Liver (tissue), 9 donors: ENCODE measurements around the gene NFATC2. TPM values are rescaled to one million over a fixed set of nuclear protein-coding genes. Genes with fewer than 3 reads are reported as not detected.

Experiments
- DNase-seq: peaks from one replicate; pipeline ENCODE4 v3.0.0-alpha.2; 2017; ENCODE audit warnings: low spot score
- H3K27ac ChIP-seq, 2 donors: one replicate each; pipeline ENCODE4 v1.7.0; 2013; ENCODE audit warnings: inconsistent platforms in 2 of 2, low read length in 2 of 2, control low read depth in 1 of 2, low read depth in 1 of 2, mild to moderate bottlenecking in 1 of 2
- H3K27me3 ChIP-seq, 4 donors: one replicate each; pipeline versions ENCODE4 v1.6.1 to v1.7.0; 2013; ENCODE audit warnings: low read length in 3 of 4, inconsistent platforms in 1 of 4, mild to moderate bottlenecking in 1 of 4, moderate library complexity in 1 of 4; ENCODE audit not compliant: control insufficient read depth in 4 of 4, insufficient read depth in 4 of 4
- H3K36me3 ChIP-seq, 4 donors: one replicate each; pipeline versions ENCODE4 v1.6.1 to v1.7.0; 2013; ENCODE audit warnings: low read length in 3 of 4, mild to moderate bottlenecking in 3 of 4, low read depth in 1 of 4, moderate library complexity in 1 of 4; ENCODE audit not compliant: control insufficient read depth in 4 of 4, insufficient read depth in 3 of 4
- H3K4me1 ChIP-seq, 4 donors: one replicate each; pipeline versions ENCODE4 v1.6.1 to v1.7.0; 2013; ENCODE audit warnings: low read length in 3 of 4, mild to moderate bottlenecking in 3 of 4, moderate library complexity in 1 of 4; ENCODE audit not compliant: control insufficient read depth in 4 of 4, insufficient read depth in 4 of 4
- H3K4me3 ChIP-seq, 3 donors: one replicate each; pipeline versions ENCODE4 v1.6.1 to v1.7.0; 2013; ENCODE audit warnings: low read length in 3 of 3, control low read depth in 1 of 3, low read depth in 1 of 3, mild to moderate bottlenecking in 1 of 3
- H3K9ac ChIP-seq, 2 donors: one replicate each; pipeline ENCODE4 v1.7.0; 2013; ENCODE audit warnings: low read length in 2 of 2, mild to moderate bottlenecking in 2 of 2, moderate library complexity in 2 of 2, control low read depth in 1 of 2, low read depth in 1 of 2
- H3K9me3 ChIP-seq, 4 donors: one replicate each; pipeline versions ENCODE4 v1.6.1 to v1.7.0; 2013; ENCODE audit warnings: low read length in 3 of 4; ENCODE audit not compliant: control insufficient read depth in 4 of 4
- CTCF ChIP-seq: fragments of 150-350 bp; IDR thresholded peaks from 2 replicates; pipeline ENCODE4 v1.5.1; 2017; ENCODE audit warnings: improper control_type of control experiment, low read depth, low read length; ENCODE audit not compliant: missing input control
- FOXA1 ChIP-seq: IDR thresholded peaks from 2 replicates; pipeline ENCODE4 v1.6.1; 2016; ENCODE audit warnings: antibody characterized with exemption
- FOXA2 ChIP-seq: IDR thresholded peaks from 2 replicates; pipeline ENCODE4 v1.6.1; 2016; ENCODE audit warnings: antibody characterized with exemption
- GABPA ChIP-seq, 2 donors: IDR thresholded peaks in 1 of 2; conservative IDR thresholded peaks in 1 of 2; 2 replicates each; pipeline ENCODE4 v1.6.1; 2016; ENCODE audit warnings: antibody characterized with exemption in 2 of 2, mild to moderate bottlenecking in 1 of 2, moderate library complexity in 1 of 2
- HNF4G ChIP-seq: IDR thresholded peaks from 2 replicates; pipeline ENCODE4 v1.6.1; 2016; ENCODE audit warnings: antibody characterized with exemption
- JUND ChIP-seq, 2 donors: IDR thresholded peaks; 2 replicates each; pipeline ENCODE4 v1.6.1; 2016; ENCODE audit warnings: antibody characterized with exemption in 2 of 2
- NR2F2 ChIP-seq: IDR thresholded peaks from 2 replicates; pipeline ENCODE4 v1.6.1; 2016; ENCODE audit warnings: antibody characterized with exemption
- RAD21 ChIP-seq, 2 donors: IDR thresholded peaks; 2 replicates each; pipeline ENCODE4 v1.6.1; 2016; ENCODE audit warnings: antibody characterized with exemption in 2 of 2, mild to moderate bottlenecking in 2 of 2
- REST ChIP-seq: IDR thresholded peaks from 2 replicates; pipeline ENCODE4 v1.6.1; 2016; ENCODE audit warnings: antibody characterized with exemption, mild to moderate bottlenecking
- RXRA ChIP-seq, 2 donors: IDR thresholded peaks; 2 replicates each; pipeline ENCODE4 v1.6.1; 2017 to 2018; ENCODE audit warnings: antibody characterized with exemption in 2 of 2, mild to moderate bottlenecking in 1 of 2
- SP1 ChIP-seq: IDR thresholded peaks from 2 replicates; pipeline ENCODE4 v1.6.1; 2018; ENCODE audit warnings: antibody characterized with exemption, mild to moderate bottlenecking
- TAF1 ChIP-seq: conservative IDR thresholded peaks from 2 replicates; pipeline ENCODE4 v1.6.1; 2016; ENCODE audit warnings: antibody characterized with exemption, mild to moderate bottlenecking
- WGBS: extraction: QIAGEN DNeasy Blood & Tissue Kit; methylation state at CpG from one replicate; pipeline ENCODE4 v1.1.7; 2013; 5-methylcytosine and 5-hydroxymethylcytosine counted together
- polyA plus RNA-seq, 2 donors: library from polyadenylated mRNA; stranded (reverse) in 1 of 2; unstranded in 1 of 2; fragments of 200-250 nt in 1 of 2; fragments of >200 nt in 1 of 2; fragmentation: Nextera tagmentation in 1 of 2; extraction: Ambion mirVana in 1 of 2; gene quantifications; one replicate each; pipeline versions ENCODE4 v1.2.1 to v1.2.3, GENCODE V29; 2013 to 2015
- total RNA-seq, 2 donors: library from RNA; depleted of rRNA; stranded (reverse); fragments of >200 nt; gene quantifications; one replicate each; pipeline ENCODE4 v1.2.3, GENCODE V29; 2014
- TF ChIP-seq, protein P1 (sequence below): IDR thresholded peaks from 2 replicates; pipeline ENCODE4 v1.6.1; 2016; ENCODE audit warnings: antibody characterized with exemption
- TF ChIP-seq, protein P2 (sequence below): IDR thresholded peaks from 2 replicates; pipeline ENCODE4 v1.6.1; 2016; ENCODE audit warnings: antibody characterized with exemption
- donor health status: healthy.
- donor health status: healthy.
- donor health status: healthy.
- donor health status: healthy.
- donor health status: healthy.

The NFATC2 gene
- total and polyA plus RNA-seq, 4 donors: 1.2 to 6.7 (median 2.6) TPM

DNA sequence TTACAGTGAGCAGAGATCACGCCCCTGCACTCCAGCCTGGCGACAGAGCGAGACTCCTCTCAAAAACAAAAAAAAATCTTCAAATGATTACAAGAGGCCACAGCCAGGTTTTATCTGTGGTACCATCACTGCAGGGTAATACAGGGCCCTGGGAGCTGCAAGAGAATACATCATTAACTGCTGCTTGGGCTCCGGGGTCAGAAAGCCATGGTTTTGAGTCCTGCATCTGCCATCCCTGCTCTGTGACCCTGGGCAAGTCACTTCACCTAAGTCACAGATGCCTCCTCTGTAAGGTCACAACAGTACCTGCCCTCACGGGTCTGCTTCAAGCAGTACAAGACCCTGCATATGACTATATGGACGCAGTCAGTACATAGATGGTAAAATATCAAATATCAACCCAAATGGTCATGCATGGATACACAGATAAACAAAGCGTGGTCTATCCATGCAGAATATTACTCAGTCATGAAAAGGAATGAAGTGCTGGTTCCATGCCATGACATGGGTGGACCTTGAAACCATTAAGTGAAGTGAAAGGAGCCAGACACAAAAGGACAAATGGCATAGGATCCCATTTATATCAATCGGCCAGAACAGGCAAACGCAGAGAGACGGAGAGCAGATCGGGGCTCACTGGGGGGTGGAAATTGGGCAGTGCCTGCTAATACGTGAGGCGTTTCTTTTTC, 83.6 kb downstream of the NFATC2 start:
- no peaks in the 10 kb centered on the region for H3K27me3 ChIP-seq
- TF ChIP-seq HNF4G (no peak), CTCF (no peak), TAF1 (no peak), FOXA2 (no peak), REST (no peak), JUND (IDR thresholded peaks at IDR 0.05) (no peak), RXRA (IDR thresholded peaks at IDR 0.05) (no peak), SP1 (no peak), RAD21 (IDR thresholded peaks at IDR 0.05) (no peak)
- TF ChIP-seq, protein P1, sequence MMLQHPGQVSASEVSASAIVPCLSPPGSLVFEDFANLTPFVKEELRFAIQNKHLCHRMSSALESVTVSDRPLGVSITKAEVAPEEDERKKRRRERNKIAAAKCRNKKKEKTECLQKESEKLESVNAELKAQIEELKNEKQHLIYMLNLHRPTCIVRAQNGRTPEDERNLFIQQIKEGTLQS: no peak
- TF ChIP-seq, protein P2, sequence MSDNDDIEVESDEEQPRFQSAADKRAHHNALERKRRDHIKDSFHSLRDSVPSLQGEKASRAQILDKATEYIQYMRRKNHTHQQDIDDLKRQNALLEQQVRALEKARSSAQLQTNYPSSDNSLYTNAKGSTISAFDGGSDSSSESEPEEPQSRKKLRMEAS: no peak
- 93% methylated on average over 13 of the region's 13 CpGs for whole genome bisulfite sequencing
- peaks cover 0 to 11% (median 2%) of the 10 kb centered on the region in 4 donors for H3K36me3 ChIP-seq
- DNase-seq: no peak
- no peak overlapping the region for H3K4me3 ChIP-seq
- H3K4me1 ChIP-seq: peaks cover 5 to 9% (median 8%) of the 10 kb centered on the region in 4 donors
- no peak overlapping the region for H3K27ac ChIP-seq
- no peaks in the 10 kb centered on the region for H3K9me3 ChIP-seq
- H3K9ac ChIP-seq: no peak overlapping the region

- Histone ChIP-seq H3K36me3 (peaks cover 1 to 21% (median 5%) of the 10 kb centered on the region in 4 donors), H3K27ac (no peak overlapping the region), H3K4me3 (no peak overlapping the region), H3K4me1 (peaks cover 5 to 9% (median 8%) of the 10 kb centered on the region in 4 donors), H3K9me3 (no peaks in the 10 kb centered on the region), H3K9ac (no peak overlapping the region), H3K27me3 (no peaks in the 10 kb centered on the region)
- TF ChIP-seq TAF1: no peak
- TF ChIP-seq RXRA (IDR thresholded peaks at IDR 0.05): no peak
- TF ChIP-seq SP1: no peak
- TF ChIP-seq NR2F2: no peak
- no peak for TF ChIP-seq FOXA1
- no peak for TF ChIP-seq RAD21 (IDR thresholded peaks at IDR 0.05)
- no peak for TF ChIP-seq FOXA2
- TF ChIP-seq REST: no peak
- no peak for TF ChIP-seq GABPA (IDR thresholded peaks at IDR 0.05 in 1 of 2, conservative IDR thresholded peaks at IDR 0.05 in 1 of 2)
- no peak for DNase-seq
- 81% methylated on average over 3 of the region's 3 CpGs for WGBS
These were observed 85.0 kb downstream of the NFATC2 start for GRCh38 chr20:51457533-51457932.
